GM20000 (cell line): ENCODE data around the gene B3GAT2.
A peak's percentile ranks its signal among the peaks of the same experiment; 100 is the strongest.

ENCODE experiments used
- DNase-seq: peaks from one replicate; pipeline ENCODE4 v3.0.0; 2012; ENCODE audit warnings: low spot score
- TF ChIP-seq, protein P1 (sequence below): IDR thresholded peaks from 2 replicates; pipeline ENCODE4 v1.5.1; 2012; ENCODE audit warnings: mild to moderate bottlenecking, control low read depth; ENCODE audit errors: extremely low read depth, missing control alignments

The B3GAT2 gene

DNA sequence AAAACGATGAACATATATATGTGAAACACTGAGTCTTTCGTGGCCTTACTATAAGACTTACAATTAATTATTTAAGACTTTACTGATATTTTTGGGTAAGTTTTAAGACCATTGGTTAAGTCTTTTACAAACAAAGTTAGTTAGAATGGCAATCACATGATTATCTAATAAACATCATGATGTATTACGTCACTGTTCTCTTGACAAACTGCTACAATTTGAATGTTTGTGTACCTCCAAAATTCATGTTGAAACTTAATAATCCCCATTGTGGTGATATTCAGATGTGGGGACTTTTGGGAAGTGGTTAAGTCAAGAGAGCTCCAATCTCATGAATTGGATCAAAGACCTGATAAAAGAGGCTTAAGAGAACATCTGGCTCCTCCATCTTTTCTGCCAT is 25.9 kb upstream of the B3GAT2 start:
- TF ChIP-seq, protein P1, sequence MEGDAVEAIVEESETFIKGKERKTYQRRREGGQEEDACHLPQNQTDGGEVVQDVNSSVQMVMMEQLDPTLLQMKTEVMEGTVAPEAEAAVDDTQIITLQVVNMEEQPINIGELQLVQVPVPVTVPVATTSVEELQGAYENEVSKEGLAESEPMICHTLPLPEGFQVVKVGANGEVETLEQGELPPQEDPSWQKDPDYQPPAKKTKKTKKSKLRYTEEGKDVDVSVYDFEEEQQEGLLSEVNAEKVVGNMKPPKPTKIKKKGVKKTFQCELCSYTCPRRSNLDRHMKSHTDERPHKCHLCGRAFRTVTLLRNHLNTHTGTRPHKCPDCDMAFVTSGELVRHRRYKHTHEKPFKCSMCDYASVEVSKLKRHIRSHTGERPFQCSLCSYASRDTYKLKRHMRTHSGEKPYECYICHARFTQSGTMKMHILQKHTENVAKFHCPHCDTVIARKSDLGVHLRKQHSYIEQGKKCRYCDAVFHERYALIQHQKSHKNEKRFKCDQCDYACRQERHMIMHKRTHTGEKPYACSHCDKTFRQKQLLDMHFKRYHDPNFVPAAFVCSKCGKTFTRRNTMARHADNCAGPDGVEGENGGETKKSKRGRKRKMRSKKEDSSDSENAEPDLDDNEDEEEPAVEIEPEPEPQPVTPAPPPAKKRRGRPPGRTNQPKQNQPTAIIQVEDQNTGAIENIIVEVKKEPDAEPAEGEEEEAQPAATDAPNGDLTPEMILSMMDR = no peak

GRCh38 chr6:70980727-70981126 is 23.9 kb upstream of the B3GAT2 start:
- TF ChIP-seq, protein P1 = no peak
- no peak for DNase-seq

More for the DNA sequence above, 25.9 kb upstream of the B3GAT2 start:
- no peak for DNase-seq

- DNase-seq = no peak
- TF ChIP-seq, protein P1 = no peak
Measured at GRCh38 chr6:70973604-70974003, 16.7 kb upstream of the B3GAT2 start.

- TF ChIP-seq, protein P1 = no peak
- no peak for DNase-seq
Measured at GRCh38 chr6:70967049-70967448, 10.2 kb upstream of the B3GAT2 start.

DNA sequence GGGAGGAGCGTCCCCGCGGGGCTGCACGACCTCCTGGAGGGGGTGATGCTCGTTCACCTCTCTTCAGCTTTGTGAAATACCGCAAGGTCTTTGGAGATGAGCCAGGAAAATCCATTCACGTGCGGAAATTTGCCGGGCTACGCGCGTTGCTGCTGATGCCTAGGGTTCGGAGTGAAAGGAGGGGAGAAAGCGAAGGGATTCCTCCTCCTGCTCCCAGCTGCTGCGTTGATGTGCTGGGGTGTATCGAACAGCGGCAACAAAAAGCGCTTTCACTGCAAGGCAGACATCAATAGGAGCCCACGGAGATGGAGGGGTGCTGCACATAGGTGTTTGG is 391 bp upstream of the B3GAT2 start:
- no peak for DNase-seq
- TF ChIP-seq, protein P1 = no peak

DNA sequence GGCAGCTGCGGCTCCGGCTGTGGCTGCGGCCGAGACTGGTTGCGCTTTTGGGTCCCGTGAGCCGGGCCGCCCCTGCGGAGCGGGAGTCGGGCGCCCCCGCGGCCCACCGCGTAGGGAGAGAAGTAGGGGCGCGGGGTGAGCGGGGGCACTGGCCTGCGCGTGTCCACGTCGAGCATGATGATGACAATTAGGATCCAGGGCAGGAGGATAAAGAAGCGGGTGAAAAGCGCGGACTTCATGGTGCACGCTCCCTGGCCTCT is 739 bp downstream of the B3GAT2 start:
- DNase-seq = no peak
- TF ChIP-seq, protein P1 = no peak

GRCh38 chr6:70955441-70956190 is 1.2 kb downstream of the B3GAT2 start:
- DNase-seq = peak; percentile 91
- TF ChIP-seq, protein P1 = peak; percentile 96
